Non-pigmented ciliary epithelial cell (primary cell): ENCODE measurements around the gene GPR87.

Source experiments
- DNase-seq: peaks from one replicate; pipeline ENCODE4 v3.0.0-alpha.2; 2010; ENCODE audit warnings: low read depth

Gene GPR87

GRCh38 chr3:151282921-151283320 lies 33.7 kb downstream of the GPR87 start:
- DNase-seq, result no peak

GRCh38 chr3:151281671-151282324 lies 34.8 kb downstream of the GPR87 start:
- DNase-seq, result peak; percentile 46

DNA sequence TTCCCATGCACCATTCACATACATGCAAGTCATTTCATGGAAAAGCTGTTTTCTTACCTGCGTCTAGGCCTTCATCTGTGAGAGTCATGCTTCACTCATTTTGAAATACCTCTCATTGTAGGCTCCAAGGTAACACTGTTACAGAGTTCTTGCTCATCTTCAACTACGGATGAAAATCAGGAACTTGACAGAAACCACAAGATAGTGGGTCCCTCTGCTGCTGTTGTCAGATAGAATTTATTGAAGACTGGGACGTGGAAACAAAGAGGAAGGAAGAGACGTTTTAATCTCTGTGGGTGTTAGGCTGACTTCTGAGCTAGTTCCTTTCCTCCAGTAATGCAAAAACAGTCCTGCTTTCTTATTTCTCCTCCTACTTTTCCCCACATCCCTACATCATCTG lies 38.4 kb downstream of the GPR87 start, which contains the start of gene P2RY14:
P2RY14 (minus strand) TSS at position 313 of the 400 bp plus-strand sequence. CDS start 64,226 bp downstream, outside the sequence.
- DNase-seq, result no peak

DNA sequence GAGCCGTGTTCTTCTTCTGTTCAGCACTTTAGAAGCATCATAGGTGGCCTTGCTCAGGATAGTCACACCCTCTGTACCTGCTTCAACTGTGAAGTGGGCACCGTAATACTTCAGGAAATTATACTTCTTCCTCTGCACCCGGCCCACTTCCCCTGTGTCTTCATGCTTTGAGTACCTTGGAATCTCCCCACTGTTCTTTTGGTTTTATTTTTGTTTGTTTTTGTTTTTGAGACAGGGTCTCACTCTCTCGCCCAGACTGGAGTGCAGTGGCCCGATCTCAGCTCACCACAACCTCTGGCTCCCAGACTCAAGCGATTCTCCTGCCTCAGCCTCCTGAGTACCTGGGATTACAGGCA lies 40.0 kb downstream of the GPR87 start:
- no peak for DNase-seq

DNA sequence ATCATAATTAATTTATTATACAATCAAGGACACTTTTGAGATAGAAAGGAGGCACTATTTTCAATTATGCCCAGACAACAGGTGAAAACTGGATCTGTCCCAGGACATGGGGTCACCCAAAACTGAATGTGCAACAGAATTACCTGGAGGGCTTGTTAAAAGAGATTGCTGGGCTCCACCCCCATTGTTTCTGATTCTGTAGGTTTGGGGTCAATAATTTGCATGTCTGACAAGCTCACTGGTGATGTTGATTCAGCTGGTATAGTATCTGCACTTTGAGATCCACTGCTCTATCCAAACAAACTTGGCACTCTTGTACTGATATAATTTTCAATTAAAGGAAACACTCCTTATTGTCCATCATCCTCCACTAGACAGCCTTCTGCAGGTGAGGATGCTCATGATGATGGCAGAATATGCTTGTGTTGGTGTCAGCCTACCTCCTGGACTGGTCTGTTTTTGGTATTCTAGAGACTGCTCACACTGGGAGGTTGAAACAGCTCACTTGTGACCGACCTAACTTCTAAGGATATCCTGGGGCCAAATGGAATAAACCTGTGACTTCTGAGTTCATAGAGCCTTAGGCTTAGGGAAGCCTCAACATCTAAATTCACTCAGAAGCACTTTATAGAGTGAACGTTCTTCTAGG lies 40.5 kb downstream of the GPR87 start:
- DNase-seq, result no peak

- no peak for DNase-seq
These were observed 41.5 kb downstream of the GPR87 start for GRCh38 chr3:151275091-151275490.

DNA sequence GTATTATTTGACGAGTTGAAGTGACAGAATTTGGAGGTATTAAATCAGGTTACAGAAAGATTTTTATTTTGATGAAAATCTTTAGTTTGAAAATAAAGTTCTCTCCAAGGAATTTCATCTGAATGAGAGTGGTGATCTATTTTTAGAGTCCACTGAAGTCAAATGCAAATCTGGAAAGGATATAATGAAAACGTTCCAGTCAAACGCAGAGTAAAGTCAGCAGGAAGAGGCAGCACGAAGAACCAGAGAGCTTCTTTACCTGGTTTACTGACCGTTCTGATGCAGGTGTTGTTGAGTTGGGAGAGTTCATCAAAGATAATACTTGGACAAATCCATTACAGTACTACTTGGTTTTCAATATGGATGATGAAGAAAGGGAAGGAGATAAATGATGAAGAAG lies 47.0 kb downstream of the GPR87 start:
- no peak for DNase-seq

DNA sequence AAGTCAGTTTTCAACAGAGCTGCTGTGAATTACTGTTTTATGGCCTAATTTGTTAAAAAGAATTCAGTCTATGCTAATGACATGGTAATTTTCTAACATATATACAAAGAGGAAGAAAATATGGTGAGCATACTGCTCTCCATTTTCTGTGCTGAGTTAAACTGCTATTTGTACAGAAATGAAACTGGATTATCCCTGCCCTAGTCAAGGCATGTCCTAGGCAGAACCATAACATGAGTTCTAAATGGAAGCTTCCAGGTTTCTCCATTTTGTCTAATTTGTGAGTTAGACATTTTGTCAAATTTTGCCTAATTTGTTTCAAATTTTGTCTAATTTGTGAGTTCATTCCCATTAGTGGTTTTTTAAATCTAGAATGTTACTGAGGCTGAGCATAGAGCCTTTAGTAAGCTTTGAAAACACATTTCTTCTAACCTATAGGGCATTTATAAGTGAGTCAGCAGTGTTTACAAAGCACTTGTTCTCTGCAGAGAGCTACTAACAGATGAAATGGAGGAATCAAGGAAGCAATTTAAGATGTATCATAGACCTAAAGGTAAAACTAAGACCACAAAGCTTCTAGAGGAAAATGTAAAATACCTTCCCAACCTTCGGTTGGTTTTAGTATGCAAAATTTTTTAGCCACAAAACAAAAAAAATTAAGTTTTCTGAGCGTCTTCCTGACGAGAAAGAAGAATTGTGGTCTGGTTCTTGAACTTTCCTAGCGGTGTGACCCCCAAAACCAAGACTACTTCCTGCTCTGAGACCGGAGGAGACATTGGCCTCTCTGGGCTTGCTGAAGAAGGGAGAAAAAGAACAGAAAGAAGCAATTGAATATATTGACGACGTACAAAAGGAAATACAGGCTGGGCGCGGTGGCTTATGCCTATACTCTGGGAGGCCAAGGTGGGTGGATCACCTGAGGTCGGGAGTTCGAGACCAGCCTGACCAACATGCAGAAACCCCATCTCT lies 48.1 kb downstream of the GPR87 start:
- DNase-seq, result no peak

DNA sequence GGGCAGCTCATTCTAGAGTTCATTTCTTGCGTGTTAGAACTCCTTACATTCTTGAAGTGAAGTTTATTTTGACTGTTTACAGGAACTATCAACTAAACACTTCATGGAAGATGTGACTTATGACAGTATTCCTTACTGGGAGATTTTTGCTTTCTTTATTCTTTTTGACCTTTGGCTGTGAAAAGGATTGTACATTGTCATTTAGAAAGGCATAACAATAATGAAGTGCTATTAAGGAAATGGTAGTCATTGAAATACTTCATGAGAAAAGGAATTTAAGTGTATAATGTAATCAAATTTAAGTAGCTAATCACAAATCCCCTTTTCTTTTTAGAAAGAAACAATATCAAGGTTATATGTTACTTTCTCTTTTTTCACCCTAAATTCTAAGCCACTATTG lies 49.6 kb downstream of the GPR87 start:
- no peak for DNase-seq

GRCh38 chr3:151265866-151266265 lies 50.8 kb downstream of the GPR87 start:
- DNase-seq, result no peak

DNA sequence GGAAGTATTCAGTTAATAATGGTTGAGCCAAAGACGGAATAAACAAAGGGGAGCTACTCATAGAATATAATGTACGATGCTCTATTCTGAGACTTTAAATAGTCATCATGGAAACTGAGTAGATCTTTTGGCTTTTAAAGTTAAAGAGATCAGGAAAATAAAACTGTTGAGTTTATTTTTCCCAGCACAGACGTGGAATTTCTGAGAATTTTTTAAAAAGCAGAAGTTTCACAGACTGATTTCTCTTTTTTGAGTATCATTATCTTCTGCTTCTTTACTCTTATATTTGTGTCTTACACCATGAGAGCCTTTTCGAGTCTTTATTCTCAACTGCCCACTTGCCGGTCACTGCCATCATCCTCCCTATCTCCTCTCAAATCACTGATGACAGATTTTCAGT lies 51.5 kb downstream of the GPR87 start:
- DNase-seq, result no peak

DNA sequence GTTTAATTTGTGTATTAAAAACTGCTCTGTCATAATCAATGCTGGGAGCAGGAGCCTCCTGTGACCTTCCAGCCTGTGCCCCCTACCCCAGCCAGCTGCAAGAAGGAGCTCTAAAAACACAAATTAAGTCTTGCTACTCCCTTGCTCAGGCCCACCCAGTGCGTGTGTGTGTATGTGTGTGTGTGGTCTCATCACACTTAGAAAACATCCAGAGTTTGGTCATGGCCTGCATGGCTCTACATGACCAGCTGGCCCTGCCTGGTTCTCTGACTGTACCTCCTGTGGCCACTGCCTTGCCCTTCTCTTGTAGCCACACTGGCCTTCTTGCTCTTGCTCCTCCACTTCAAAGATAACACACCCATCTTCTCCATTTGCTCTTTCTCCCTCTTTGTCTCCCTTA lies 52.0 kb downstream of the GPR87 start:
- DNase-seq, result no peak

- DNase-seq, result no peak
These were observed 53.6 kb downstream of the GPR87 start for GRCh38 chr3:151262871-151263525.

DNA sequence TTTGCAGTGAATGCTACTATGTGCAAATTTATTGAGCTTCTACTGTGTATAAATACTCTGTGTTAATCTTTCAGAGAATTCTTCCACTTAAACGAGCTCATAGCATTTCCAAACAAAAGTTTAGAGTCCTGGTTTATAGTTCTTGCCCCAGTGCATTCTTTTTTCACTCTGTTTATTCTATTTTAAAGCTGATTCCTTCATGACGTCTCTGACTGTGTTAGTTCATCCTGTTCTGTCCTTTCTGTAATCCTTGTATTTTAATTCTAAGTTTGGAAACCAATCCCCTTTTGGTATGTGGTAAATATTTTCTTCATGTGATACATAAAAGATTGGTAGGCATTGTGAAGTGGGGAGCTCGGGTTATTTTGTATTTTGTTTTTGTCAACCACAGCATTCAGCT lies 57.0 kb downstream of the GPR87 start:
- DNase-seq, result no peak

DNA sequence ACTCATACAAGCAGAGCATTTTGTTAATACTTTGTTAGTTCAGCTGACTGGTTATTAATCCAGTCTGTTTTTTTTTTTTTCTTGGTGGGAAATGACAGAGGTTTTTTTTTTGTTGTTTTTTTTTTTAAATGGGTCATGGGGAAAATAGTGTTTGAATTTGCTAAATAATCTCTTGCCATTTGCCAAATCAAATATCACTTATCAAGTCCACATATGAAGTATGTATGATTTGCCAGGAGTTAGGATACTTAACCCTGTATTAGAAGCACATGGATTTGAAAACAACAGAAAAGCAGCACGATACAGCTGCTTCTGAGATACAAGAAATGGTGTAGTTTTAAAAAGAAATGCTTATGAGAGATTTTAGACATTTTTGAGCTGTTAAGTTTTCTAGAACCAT lies 59.9 kb downstream of the GPR87 start:
- no peak for DNase-seq

DNA sequence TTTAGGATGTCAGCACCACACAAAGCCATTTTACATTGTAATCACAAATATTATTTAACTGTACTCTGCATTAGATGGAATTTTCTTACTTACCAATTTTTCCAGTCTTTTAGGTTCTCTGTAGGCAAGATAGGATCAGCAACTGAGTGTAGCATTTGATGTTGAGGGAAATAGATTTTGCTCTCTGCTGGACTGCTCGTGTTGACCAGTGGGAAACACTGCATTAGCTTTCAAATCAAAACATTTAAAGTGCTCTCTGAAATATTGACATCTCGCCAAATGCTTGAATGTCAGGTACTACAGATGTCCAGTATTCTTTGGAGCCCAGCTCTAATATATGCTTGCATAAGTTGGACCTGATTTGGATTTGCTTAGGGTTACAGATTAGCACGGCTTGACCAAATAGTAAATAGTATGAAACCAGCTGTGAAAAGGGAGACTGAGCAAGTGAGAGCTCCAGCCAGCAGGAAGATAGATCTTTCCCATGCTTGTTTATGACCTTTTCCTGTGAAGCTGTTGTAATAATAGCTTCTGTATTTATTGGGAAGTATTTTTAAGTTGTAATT lies 67.8 kb downstream of the GPR87 start:
- no peak for DNase-seq
